Skeletal muscle cell (primary cell): ENCODE results near the gene PTPRN2.

Experiments
- DNase-seq: peaks from one replicate; pipeline ENCODE4 v3.0.0-alpha.2; 2010; ENCODE audit warnings: low read depth
- H3K4me3 ChIP-seq: 2 replicates; pipeline ENCODE4 v1.5.1; 2011; ENCODE audit warnings: low read depth, mild to moderate bottlenecking, control low read depth, low read length, moderate library complexity

The PTPRN2 gene

DNA sequence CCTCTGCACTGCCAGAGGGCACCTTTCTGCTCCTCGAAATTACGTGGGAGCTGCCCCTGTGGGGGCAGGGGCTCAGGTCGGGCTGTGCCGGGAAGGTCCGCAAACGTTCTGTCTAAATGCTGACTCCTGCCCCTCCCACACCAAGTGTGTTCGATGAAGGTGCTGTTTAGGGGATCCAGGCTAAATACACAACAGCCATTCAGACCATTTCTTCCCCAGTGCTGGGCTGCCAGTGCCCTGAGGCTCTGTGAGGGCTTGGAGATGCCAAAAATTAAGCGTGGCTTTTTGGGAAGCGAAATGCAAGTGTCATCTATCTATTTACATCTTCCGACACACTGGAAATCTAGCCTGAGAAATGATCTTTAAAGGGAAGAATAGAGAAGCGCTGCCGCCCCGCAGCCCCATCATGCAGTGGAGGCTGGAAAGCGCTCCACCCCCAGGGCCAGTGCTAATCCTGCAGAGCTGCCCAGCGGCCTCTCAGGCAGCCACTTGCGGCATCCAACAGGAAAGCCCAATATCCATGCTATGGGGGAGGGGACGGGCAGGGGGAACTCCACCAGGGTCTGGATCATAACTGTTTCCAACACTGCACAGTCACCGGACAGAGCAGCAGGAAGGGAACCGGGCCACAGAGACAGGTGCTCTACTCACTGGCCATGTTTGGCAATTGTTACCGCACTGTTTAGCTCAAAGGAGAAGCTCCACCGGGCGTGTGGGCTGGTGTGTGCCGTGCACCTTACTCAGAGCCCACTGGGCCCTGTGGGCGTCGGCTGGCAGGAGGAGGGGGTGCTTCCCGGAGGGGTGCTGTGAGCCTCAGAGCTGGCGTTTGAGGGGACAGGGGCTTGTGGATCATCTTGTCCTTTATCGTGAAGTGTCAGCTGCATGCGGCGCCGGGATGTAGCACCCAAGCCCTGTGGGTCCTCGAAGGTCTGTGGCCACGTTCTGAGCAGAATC lies 1045.3 kb downstream of the PTPRN2 start:
- no peak overlapping the region for H3K4me3 ChIP-seq
- no peak for DNase-seq

- no peak for DNase-seq
- no peak overlapping the region for H3K4me3 ChIP-seq
These were observed 1046.1 kb downstream of the PTPRN2 start for GRCh38 chr7:157541295-157542067.

GRCh38 chr7:157540606-157541294 lies 1046.9 kb downstream of the PTPRN2 start:
- no peak for DNase-seq
- H3K4me3 ChIP-seq, result no peak overlapping the region

DNA sequence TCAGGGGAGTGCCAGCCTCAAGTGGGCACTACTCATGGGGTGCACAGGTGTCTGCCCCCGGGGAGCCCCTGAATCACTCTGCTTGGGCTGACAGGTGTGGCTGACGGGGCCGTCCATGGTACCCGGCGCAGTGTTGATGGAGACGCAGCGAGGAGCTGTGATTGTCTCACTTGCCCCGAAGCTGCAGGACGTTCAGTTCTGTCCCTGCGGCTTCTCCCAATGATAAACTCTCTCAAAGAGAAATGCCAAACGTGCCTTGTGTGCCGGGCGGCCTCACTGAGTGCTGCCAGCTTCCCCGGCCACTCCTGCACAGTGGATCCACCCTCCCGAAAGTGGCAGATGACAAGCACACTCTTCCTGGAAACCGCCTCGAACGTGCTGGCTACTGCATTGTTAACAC lies 1047.6 kb downstream of the PTPRN2 start:
- no peak for DNase-seq
- no peak overlapping the region for H3K4me3 ChIP-seq

- no peak for DNase-seq
- no peak overlapping the region for H3K4me3 ChIP-seq
These were observed 1048.1 kb downstream of the PTPRN2 start for GRCh38 chr7:157539521-157539920.

DNA sequence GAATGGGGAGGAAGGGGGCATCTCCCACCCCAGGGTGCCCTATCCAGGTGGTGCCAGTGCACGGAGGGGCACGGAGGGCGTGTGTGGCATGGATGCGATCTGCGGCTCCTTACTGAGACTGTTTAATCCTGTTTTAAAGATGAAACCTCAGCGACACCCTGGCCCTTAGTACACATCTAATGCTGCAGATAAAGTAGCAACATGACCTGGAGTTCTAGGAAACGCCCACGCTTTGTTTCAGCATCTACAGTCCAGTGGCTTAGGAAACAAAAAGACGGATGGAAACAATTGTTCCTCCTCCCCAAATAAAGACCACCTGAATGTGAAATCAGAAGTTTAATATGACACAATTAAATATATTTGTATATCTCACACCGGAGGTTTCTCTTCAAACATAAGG lies 1048.9 kb downstream of the PTPRN2 start:
- DNase-seq, result no peak

DNA sequence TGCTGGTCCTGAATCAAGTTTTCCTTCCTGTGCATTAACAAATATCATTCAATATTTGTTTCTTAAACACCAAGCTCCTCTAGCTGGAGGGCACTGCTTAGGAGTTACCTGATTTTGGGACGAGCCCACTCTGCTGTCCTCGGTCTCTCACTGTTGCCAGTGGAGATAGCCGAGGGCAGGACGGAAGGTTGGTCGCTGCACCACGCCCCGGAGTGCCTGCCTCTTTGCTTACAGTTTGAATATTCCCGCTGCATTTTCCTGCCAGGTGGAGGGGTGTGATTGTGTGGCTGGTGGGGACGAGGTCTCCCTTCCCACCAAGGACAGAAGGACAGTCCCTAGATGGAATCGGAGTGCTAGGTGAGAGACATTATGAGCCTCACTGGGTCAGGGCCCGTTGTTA lies 1049.3 kb downstream of the PTPRN2 start:
- H3K4me3 ChIP-seq, result no peak overlapping the region
- DNase-seq, result no peak

More for the DNA sequence above, 1048.9 kb downstream of the PTPRN2 start:
- no peak overlapping the region for H3K4me3 ChIP-seq

DNA sequence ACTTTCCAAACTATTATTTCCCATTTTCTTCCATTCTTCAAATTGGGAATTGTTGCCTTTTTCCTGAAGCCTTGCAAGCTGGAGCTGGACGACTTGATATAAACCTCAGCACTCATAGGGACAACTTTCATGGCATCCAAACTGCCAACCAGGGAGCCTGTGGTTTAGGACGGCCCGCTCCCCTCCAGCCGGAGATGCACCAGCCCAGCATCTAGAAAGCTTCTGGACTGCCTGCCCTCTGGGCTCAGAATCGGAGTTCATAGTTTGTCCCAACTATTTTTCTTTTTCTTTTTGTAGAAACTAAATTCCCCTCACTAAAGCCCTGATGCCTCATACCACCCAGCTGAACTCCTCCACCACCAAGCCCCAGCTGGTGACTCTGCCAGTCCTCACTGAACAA lies 1050.6 kb downstream of the PTPRN2 start:
- no peak overlapping the region for H3K4me3 ChIP-seq
- no peak for DNase-seq

- DNase-seq, result no peak
- no peak overlapping the region for H3K4me3 ChIP-seq
These were observed 1055.6 kb downstream of the PTPRN2 start for GRCh38 chr7:157532068-157532467.

DNA sequence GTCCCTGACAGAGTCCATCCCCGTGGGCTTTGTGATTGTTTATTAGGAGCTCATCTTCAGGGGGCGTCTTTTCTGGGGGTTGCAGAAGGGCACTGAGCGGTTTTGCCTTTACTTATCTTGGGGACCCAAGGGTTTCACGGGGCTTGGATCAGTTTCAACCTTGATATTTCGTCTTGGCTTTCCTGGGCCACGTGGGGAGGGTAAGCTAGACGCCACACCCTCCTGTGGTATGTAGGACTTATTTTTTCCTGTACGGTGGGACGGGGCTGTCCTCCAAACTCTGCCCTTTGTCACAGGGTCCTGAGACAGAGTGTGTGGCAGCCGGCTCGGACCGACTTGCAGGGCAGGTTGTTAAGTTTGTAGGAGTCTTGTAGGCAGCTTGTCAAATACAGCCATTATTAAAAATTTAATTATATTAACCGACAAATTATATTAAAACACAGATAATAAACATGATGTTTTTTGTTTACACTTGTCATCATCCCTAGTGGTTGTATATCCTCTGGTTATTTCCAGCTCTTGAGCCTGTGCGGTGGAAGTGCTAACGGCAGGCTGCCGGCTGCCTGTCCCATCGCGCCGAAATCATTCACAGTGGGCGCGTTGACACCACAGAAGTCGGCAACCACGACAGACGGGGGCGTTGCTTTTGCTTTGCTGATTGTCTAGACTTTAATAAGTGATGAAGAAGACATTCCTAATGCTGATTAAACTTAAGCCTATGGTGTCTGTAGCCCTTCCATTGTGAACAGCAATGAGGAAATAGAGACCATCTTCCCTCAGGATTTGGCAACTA lies 1057.7 kb downstream of the PTPRN2 start:
- DNase-seq, result no peak
- no peak overlapping the region for H3K4me3 ChIP-seq

DNA sequence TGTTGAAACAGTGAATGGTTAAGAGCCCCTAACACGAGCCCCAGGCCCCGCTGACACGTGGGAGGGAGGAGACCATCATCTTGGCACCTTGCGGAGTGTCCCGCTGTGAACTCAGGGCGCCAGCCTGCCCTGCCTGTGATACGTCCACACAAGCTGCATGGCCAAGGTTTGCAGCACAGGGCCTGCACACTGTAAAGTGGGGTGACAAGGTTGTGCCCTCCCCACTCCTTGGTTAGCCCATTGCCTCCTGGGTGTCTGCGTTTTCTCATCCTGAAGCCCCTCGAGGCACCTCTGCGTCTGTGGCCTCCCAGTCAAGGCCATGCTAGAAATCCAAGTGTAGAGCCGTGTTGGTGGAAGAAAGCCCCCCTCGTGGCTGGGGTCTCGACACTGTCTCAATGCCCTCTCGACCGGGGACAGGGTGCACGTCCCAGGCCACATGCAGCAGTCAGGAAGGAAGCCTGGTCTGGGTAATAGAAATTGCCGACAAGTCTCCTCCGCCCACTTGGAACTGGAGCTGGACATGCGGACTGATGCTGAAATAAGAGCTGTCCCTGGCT lies 1058.8 kb downstream of the PTPRN2 start:
- H3K4me3 ChIP-seq, result no peak overlapping the region
- DNase-seq, result no peak

- H3K4me3 ChIP-seq, result no peak overlapping the region
- DNase-seq, result no peak
These were observed 1059.9 kb downstream of the PTPRN2 start for GRCh38 chr7:157527686-157528085.

GRCh38 chr7:157526913-157527634 lies 1060.5 kb downstream of the PTPRN2 start:
- no peak overlapping the region for H3K4me3 ChIP-seq
- no peak for DNase-seq

- DNase-seq, result no peak
- no peak overlapping the region for H3K4me3 ChIP-seq
These were observed 1061.4 kb downstream of the PTPRN2 start for GRCh38 chr7:157526005-157526912.

DNA sequence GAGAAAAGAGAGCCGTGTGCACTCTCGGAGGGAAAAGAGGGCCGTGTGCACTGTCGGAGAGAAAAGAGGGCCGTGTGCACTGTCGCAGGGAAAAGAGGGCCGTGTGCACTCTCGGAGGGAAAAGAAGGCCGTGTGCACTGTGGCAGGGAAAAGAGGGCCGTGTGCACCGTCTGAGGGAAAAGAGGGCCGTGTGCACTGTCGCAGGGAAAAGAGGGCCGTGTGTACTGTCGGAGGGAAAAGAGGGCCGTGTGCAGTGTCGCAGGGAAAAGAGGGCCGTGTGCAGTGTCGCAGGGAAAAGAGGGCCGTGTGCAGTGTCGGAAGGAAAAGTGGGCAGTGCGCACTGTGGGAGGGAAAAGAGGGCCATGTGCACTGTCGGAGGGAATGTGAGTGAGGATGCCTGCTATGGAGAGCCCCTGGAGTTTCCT lies 1062.1 kb downstream of the PTPRN2 start:
- no peak overlapping the region for H3K4me3 ChIP-seq
- no peak for DNase-seq

DNA sequence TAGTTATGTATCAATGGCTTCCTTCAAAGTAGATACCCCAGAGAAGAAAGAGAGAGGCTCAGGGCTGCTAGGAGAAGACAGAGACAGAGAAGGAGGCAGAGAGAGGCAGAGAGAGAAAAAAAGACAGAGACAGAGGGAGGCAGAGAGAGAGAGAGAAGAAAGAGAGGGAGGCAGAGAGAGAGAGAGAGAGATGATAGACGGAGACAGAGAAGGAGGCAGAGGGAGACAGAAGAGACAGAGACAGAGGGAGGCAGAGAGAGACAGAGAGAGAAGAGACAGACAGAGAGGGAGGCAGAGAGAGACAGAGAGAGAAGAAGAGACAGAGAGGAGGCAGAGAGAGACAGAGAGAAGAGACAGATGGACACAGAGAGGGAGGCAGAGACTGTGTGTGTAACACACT lies 1062.9 kb downstream of the PTPRN2 start:
- no peak overlapping the region for H3K4me3 ChIP-seq
- no peak for DNase-seq

- no peak for DNase-seq
- no peak overlapping the region for H3K4me3 ChIP-seq
These were observed 1063.7 kb downstream of the PTPRN2 start for GRCh38 chr7:157523766-157524421.
